Loucy (cell line): ENCODE data around the gene CLDN24.

Source experiments
- H2AFZ ChIP-seq: fragments of 200-600 bp; sonication (generic); 2 replicates; pipeline ENCODE4 v1.6.0; 2016; ENCODE audit warnings: antibody characterized with exemption, mild to moderate bottlenecking, low read length, moderate library complexity
- H3F3A ChIP-seq: fragments of 200-600 bp; 2 replicates; pipeline ENCODE4 v1.6.0; 2016; ENCODE audit warnings: antibody characterized with exemption, low read depth, mild to moderate bottlenecking
- H3K27me3 ChIP-seq: fragments of 200-600 bp; sonication (generic); 2 replicates; pipeline ENCODE4 v1.6.1; 2014; ENCODE audit warnings: low read length, mild to moderate bottlenecking; ENCODE audit not compliant: insufficient read depth, poor library complexity, severe bottlenecking
- H3K36me3 ChIP-seq: fragments of 200-600 bp; sonication (generic); 2 replicates; pipeline ENCODE4 v1.6.1; 2016; ENCODE audit warnings: low read length; ENCODE audit not compliant: insufficient read depth
- H3K4me1 ChIP-seq: fragments of 200-600 bp; sonication (generic); 2 replicates; pipeline ENCODE4 v1.5.1; 2014; ENCODE audit warnings: low read length, mild to moderate bottlenecking; ENCODE audit not compliant: insufficient read depth, poor library complexity, severe bottlenecking
- H3K4me2 ChIP-seq: fragments of 200-600 bp; sonication (generic); 2 replicates; pipeline ENCODE4 v1.6.0; 2014; ENCODE audit warnings: antibody characterized with exemption, low read length, low read depth, mild to moderate bottlenecking; ENCODE audit not compliant: poor library complexity, severe bottlenecking
- H3K4me3 ChIP-seq: fragments of 200-600 bp; sonication (generic); 2 replicates; pipeline ENCODE4 v1.5.1; 2014; ENCODE audit warnings: low read length, mild to moderate bottlenecking, mixed read lengths; ENCODE audit not compliant: poor library complexity, severe bottlenecking
- H3K79me2 ChIP-seq: fragments of 200-600 bp; sonication (generic); 2 replicates; pipeline ENCODE4 v1.6.1; 2014; ENCODE audit warnings: low read length; ENCODE audit not compliant: insufficient read depth
- H3K9ac ChIP-seq: fragments of 200-600 bp; sonication (generic); 2 replicates; pipeline ENCODE4 v1.6.0; 2014; ENCODE audit warnings: mild to moderate bottlenecking, low read depth, low read length, moderate library complexity; ENCODE audit not compliant: poor library complexity, severe bottlenecking
- H3K9me2 ChIP-seq: fragments of 200-600 bp; sonication (generic); replicated peaks from 2 replicates; pipeline ENCODE4 v1.6.1; 2016; ENCODE audit warnings: low read depth, low read length, mixed read lengths
- H3K9me3 ChIP-seq: fragments of 200-600 bp; sonication (generic); 2 replicates; pipeline ENCODE4 v1.6.1; 2014; ENCODE audit warnings: mild to moderate bottlenecking, antibody characterized with exemption, low read length, low read depth; ENCODE audit not compliant: insufficient read depth
- H4K20me1 ChIP-seq: fragments of 200-600 bp; sonication (generic); 2 replicates; pipeline ENCODE4 v1.6.0; 2014; ENCODE audit warnings: antibody characterized with exemption, low read length, mild to moderate bottlenecking; ENCODE audit not compliant: insufficient read depth, poor library complexity, severe bottlenecking
- CTCF ChIP-seq: fragments of 200-600 bp; sonication (generic); conservative IDR thresholded peaks from 2 replicates; pipeline ENCODE4 v1.5.1; 2014; ENCODE audit warnings: mild to moderate bottlenecking, antibody characterized with exemption, low read length
- EZH2phosphoT487 ChIP-seq: fragments of 200-600 bp; IDR thresholded peaks from 2 replicates; pipeline ENCODE4 v1.6.1; 2018; ENCODE audit warnings: antibody characterized with exemption, mild to moderate bottlenecking, moderate library complexity, borderline replicate concordance

CLDN24 gene

GRCh38 chr4:183284965-183285364 is 37.3 kb downstream of the CLDN24 start:
- Histone ChIP-seq H3K36me3 (no peaks in the 10 kb centered on the region), H3K9ac (no peak overlapping the region), H3K4me3 (no peak overlapping the region), H3K79me2 (no peaks in the 10 kb centered on the region), H4K20me1 (no peaks in the 10 kb centered on the region), H3K4me1 (no peaks in the 10 kb centered on the region), H3F3A (no peaks in the 10 kb centered on the region), H3K4me2 (no peak overlapping the region), H3K27me3 (no peaks in the 10 kb centered on the region), H2AFZ (no peak overlapping the region), H3K9me2 (no peaks in the 10 kb centered on the region), H3K9me3 (no peaks in the 10 kb centered on the region)
- no peak for TF ChIP-seq CTCF
- no peak for TF ChIP-seq EZH2phosphoT487

- no peak overlapping the region for H3K4me3 ChIP-seq
- no peak overlapping the region for H2AFZ ChIP-seq
- TF ChIP-seq CTCF (no peak), EZH2phosphoT487 (no peak)
- no peaks in the 10 kb centered on the region for H3K79me2 ChIP-seq
- H3K36me3 ChIP-seq: no peaks in the 10 kb centered on the region
- no peaks in the 10 kb centered on the region for H3K27me3 ChIP-seq
- H3K4me1 ChIP-seq: no peaks in the 10 kb centered on the region
- H3F3A ChIP-seq: no peaks in the 10 kb centered on the region
- no peaks in the 10 kb centered on the region for H3K9me2 ChIP-seq
- no peaks in the 10 kb centered on the region for H3K9me3 ChIP-seq
- H3K9ac ChIP-seq: no peak overlapping the region
- no peaks in the 10 kb centered on the region for H4K20me1 ChIP-seq
- H3K4me2 ChIP-seq: no peak overlapping the region
These were observed 37.9 kb downstream of the CLDN24 start for GRCh38 chr4:183284258-183284785.

GRCh38 chr4:183276106-183276505 is 46.1 kb downstream of the CLDN24 start:
- Histone ChIP-seq H3K36me3 (no peaks in the 10 kb centered on the region), H4K20me1 (no peaks in the 10 kb centered on the region), H3K4me3 (no peak overlapping the region), H3F3A (no peaks in the 10 kb centered on the region), H3K27me3 (no peaks in the 10 kb centered on the region), H3K9me2 (no peaks in the 10 kb centered on the region), H3K4me2 (no peak overlapping the region), H3K79me2 (no peaks in the 10 kb centered on the region), H3K9ac (no peak overlapping the region), H3K4me1 (no peaks in the 10 kb centered on the region), H2AFZ (no peak overlapping the region), H3K9me3 (peaks cover 6% of the 10 kb centered on the region; the same call in 1 of the 2 replicates)
- TF ChIP-seq EZH2phosphoT487: no peak
- no peak for TF ChIP-seq CTCF
